Measurements from ENCODE around the gene HNRNPUL1.
A peak's percentile ranks its signal among the peaks of the same experiment; 100 is the strongest.

The HNRNPUL1 gene

GRCh38 chr19:41323430-41324125, 59.4 kb downstream of the HNRNPUL1 start:
- Histone ChIP-seq H4K91ac (ENCODE audit: low read depth, low read length, poor library complexity) (no peak overlapping the region), H2BK12ac (ENCODE audit: low read length) (no peak overlapping the region), H2AK5ac (ENCODE audit: low read depth, low read length) (no peak overlapping the region), H3K4me3 (ENCODE audit: low read length in 2 of 2) (no peak overlapping the region), H3K79me1 (ENCODE audit: low read depth, low read length) (peaks cover 2% of the 10 kb centered on the region), H3K9ac (ENCODE audit: low read depth, low read length, poor library complexity) (no peak overlapping the region), H3K18ac (ENCODE audit: low read length) (no peak overlapping the region), H2BK15ac (ENCODE audit: low read length) (no peak overlapping the region), H2BK120ac (ENCODE audit: low read depth, low read length) (no peak overlapping the region), H3K14ac (ENCODE audit: low read length) (peak overlapping the region; percentile 41), H2BK5ac (ENCODE audit: low read length) (no peak overlapping the region), H3K4me1 (ENCODE audit: control insufficient read depth in 2 of 2, insufficient read depth in 1 of 2, low read depth in 1 of 2, low read length in 2 of 2) (peaks cover 30 to 36% of the 10 kb centered on the region in 2 donors), H4K8ac (ENCODE audit: low read depth, low read length) (no peak overlapping the region), H2AFZ (ENCODE audit: low read length) (no peak overlapping the region), H3K36me3 (replicated peaks in 1 of 2; ENCODE audit: control insufficient read depth in 2 of 2, insufficient read depth in 2 of 2, low read length in 2 of 2) (peaks cover 19 to 50% of the 10 kb centered on the region in 2 donors), H3K23ac (ENCODE audit: low read depth, low read length, poor library complexity) (peak overlapping the region; percentile 56), H3K27me3 (ENCODE audit: control insufficient read depth in 3 of 3, insufficient read depth in 3 of 3, low read depth in 1 of 3, low read length in 3 of 3) (peaks cover 0 to 19% (median 0%) of the 10 kb centered on the region in 3 experiments), H3K4me2 (ENCODE audit: insufficient read depth, low read length, poor library complexity, severe bottlenecking) (no peak overlapping the region), H3K27ac (replicated peaks; ENCODE audit: low read length) (no peak overlapping the region), H3K4ac (ENCODE audit: low read length) (no peak overlapping the region), H3K9me3 (replicated peaks in 1 of 2; ENCODE audit: control insufficient read depth in 2 of 2, insufficient read depth in 1 of 2, low read depth in 1 of 2, low read length in 2 of 2) (no peaks in the 10 kb centered on the region)
- WGBS, 2 donors (ENCODE audit: extremely low coverage in 2 of 2, insufficient read length in 2 of 2, insufficient replicate concordance in 1 of 2), result no CpG with 5 or more reads among the region's 16 CpGs
- no peak for DNase-seq (ENCODE audit: low spot score)

- Histone ChIP-seq H2BK12ac (ENCODE audit: low read length) (no peak overlapping the region), H3K79me1 (ENCODE audit: low read depth, low read length) (peaks cover 2% of the 10 kb centered on the region)
Measured at GRCh38 chr19:41324231-41324702, 60.1 kb downstream of the HNRNPUL1 start.

GRCh38 chr19:41324921-41325639, 60.9 kb downstream of the HNRNPUL1 start:
- H3K4me2 ChIP-seq (ENCODE audit: insufficient read depth, low read length, poor library complexity, severe bottlenecking), result peak overlapping the region; percentile 62
- no peak overlapping the region for H3K4ac ChIP-seq (ENCODE audit: low read length)
- no peak for DNase-seq (ENCODE audit: low spot score)
- WGBS, 2 donors (ENCODE audit: extremely low coverage in 2 of 2, insufficient read length in 2 of 2, insufficient replicate concordance in 1 of 2), result no CpG with 5 or more reads among the region's 23 CpGs
- peak overlapping the region in 1 of 2 donors; percentile 58 for H3K4me3 ChIP-seq (ENCODE audit: low read length in 2 of 2)
- peaks cover 8 to 38% of the 10 kb centered on the region in 2 donors for H3K36me3 ChIP-seq (replicated peaks in 1 of 2; ENCODE audit: control insufficient read depth in 2 of 2, insufficient read depth in 2 of 2, low read length in 2 of 2)
- H2AK5ac ChIP-seq (ENCODE audit: low read depth, low read length), result no peak overlapping the region
- H2BK5ac ChIP-seq (ENCODE audit: low read length), result no peak overlapping the region
- no peak overlapping the region for H4K91ac ChIP-seq (ENCODE audit: low read depth, low read length, poor library complexity)
- no peak overlapping the region for H2BK15ac ChIP-seq (ENCODE audit: low read length)
- peak overlapping the region; percentile 13 for H3K27ac ChIP-seq (replicated peaks; ENCODE audit: low read length)
- peaks cover 2% of the 10 kb centered on the region for H3K79me1 ChIP-seq (ENCODE audit: low read depth, low read length)
- no peak overlapping the region for H3K14ac ChIP-seq (ENCODE audit: low read length)
- peaks cover 0 to 19% (median 0%) of the 10 kb centered on the region in 3 experiments for H3K27me3 ChIP-seq (ENCODE audit: control insufficient read depth in 3 of 3, insufficient read depth in 3 of 3, low read depth in 1 of 3, low read length in 3 of 3)
- no peak overlapping the region for H2BK120ac ChIP-seq (ENCODE audit: low read depth, low read length)
- H3K18ac ChIP-seq (ENCODE audit: low read length), result peak overlapping the region; percentile 61
- H2AFZ ChIP-seq (ENCODE audit: low read length), result peak overlapping the region; percentile 33
- H4K8ac ChIP-seq (ENCODE audit: low read depth, low read length), result no peak overlapping the region
- H3K4me1 ChIP-seq (ENCODE audit: control insufficient read depth in 2 of 2, insufficient read depth in 1 of 2, low read depth in 1 of 2, low read length in 2 of 2), result peaks cover 30 to 36% of the 10 kb centered on the region in 2 donors
- H3K9ac ChIP-seq (ENCODE audit: low read depth, low read length, poor library complexity), result peak overlapping the region; percentile 87
- H3K23ac ChIP-seq (ENCODE audit: low read depth, low read length, poor library complexity), result peak overlapping the region; percentile 0
- no peak overlapping the region for H2BK12ac ChIP-seq (ENCODE audit: low read length)
- no peaks in the 10 kb centered on the region for H3K9me3 ChIP-seq (replicated peaks in 1 of 2; ENCODE audit: control insufficient read depth in 2 of 2, insufficient read depth in 1 of 2, low read depth in 1 of 2, low read length in 2 of 2)

More at GRCh38 chr19:41324231-41324702, 60.1 kb downstream of the HNRNPUL1 start:
- Histone ChIP-seq H3K27ac (replicated peaks; ENCODE audit: low read length) (peak overlapping the region; percentile 3), H2BK5ac (ENCODE audit: low read length) (no peak overlapping the region), H3K27me3 (ENCODE audit: control insufficient read depth in 3 of 3, insufficient read depth in 3 of 3, low read depth in 1 of 3, low read length in 3 of 3) (peaks cover 0 to 19% (median 0%) of the 10 kb centered on the region in 3 experiments), H3K9me3 (replicated peaks in 1 of 2; ENCODE audit: control insufficient read depth in 2 of 2, insufficient read depth in 1 of 2, low read depth in 1 of 2, low read length in 2 of 2) (no peaks in the 10 kb centered on the region), H4K8ac (ENCODE audit: low read depth, low read length) (no peak overlapping the region), H2AK5ac (ENCODE audit: low read depth, low read length) (no peak overlapping the region), H3K9ac (ENCODE audit: low read depth, low read length, poor library complexity) (no peak overlapping the region), H3K23ac (ENCODE audit: low read depth, low read length, poor library complexity) (no peak overlapping the region), H2BK120ac (ENCODE audit: low read depth, low read length) (no peak overlapping the region), H2BK15ac (ENCODE audit: low read length) (no peak overlapping the region), H3K18ac (ENCODE audit: low read length) (no peak overlapping the region), H4K91ac (ENCODE audit: low read depth, low read length, poor library complexity) (no peak overlapping the region), H3K4me1 (ENCODE audit: control insufficient read depth in 2 of 2, insufficient read depth in 1 of 2, low read depth in 1 of 2, low read length in 2 of 2) (peaks cover 30 to 36% of the 10 kb centered on the region in 2 donors), H3K4ac (ENCODE audit: low read length) (no peak overlapping the region), H3K36me3 (replicated peaks in 1 of 2; ENCODE audit: control insufficient read depth in 2 of 2, insufficient read depth in 2 of 2, low read length in 2 of 2) (peaks cover 12 to 46% of the 10 kb centered on the region in 2 donors), H3K14ac (ENCODE audit: low read length) (no peak overlapping the region), H2AFZ (ENCODE audit: low read length) (no peak overlapping the region), H3K4me3 (ENCODE audit: low read length in 2 of 2) (peak overlapping the region in 1 of 2 donors; percentile 5), H3K4me2 (ENCODE audit: insufficient read depth, low read length, poor library complexity, severe bottlenecking) (no peak overlapping the region)
- no CpG with 5 or more reads among the region's 7 CpGs for WGBS, 2 donors (ENCODE audit: extremely low coverage in 2 of 2, insufficient read length in 2 of 2, insufficient replicate concordance in 1 of 2)
- no peak for DNase-seq (ENCODE audit: low spot score)

GRCh38 chr19:41325640-41325946, 61.4 kb downstream of the HNRNPUL1 start:
- Histone ChIP-seq H3K4me2 (ENCODE audit: insufficient read depth, low read length, poor library complexity, severe bottlenecking) (peak overlapping the region; percentile 62), H3K9me3 (replicated peaks in 1 of 2; ENCODE audit: control insufficient read depth in 2 of 2, insufficient read depth in 1 of 2, low read depth in 1 of 2, low read length in 2 of 2) (no peaks in the 10 kb centered on the region), H3K4me1 (ENCODE audit: control insufficient read depth in 2 of 2, insufficient read depth in 1 of 2, low read depth in 1 of 2, low read length in 2 of 2) (peaks cover 30 to 36% of the 10 kb centered on the region in 2 donors), H2BK12ac (ENCODE audit: low read length) (no peak overlapping the region), H3K27me3 (ENCODE audit: control insufficient read depth in 3 of 3, insufficient read depth in 3 of 3, low read depth in 1 of 3, low read length in 3 of 3) (peaks cover 0 to 22% (median 0%) of the 10 kb centered on the region in 3 experiments), H2AFZ (ENCODE audit: low read length) (peak overlapping the region; percentile 33), H3K79me1 (ENCODE audit: low read depth, low read length) (peaks cover 2% of the 10 kb centered on the region), H3K14ac (ENCODE audit: low read length) (peak overlapping the region; percentile 65), H3K27ac (replicated peaks; ENCODE audit: low read length) (no peak overlapping the region), H3K4me3 (ENCODE audit: low read length in 2 of 2) (no peak overlapping the region), H2AK5ac (ENCODE audit: low read depth, low read length) (peak overlapping the region; percentile 70), H3K4ac (ENCODE audit: low read length) (no peak overlapping the region), H4K8ac (ENCODE audit: low read depth, low read length) (no peak overlapping the region), H2BK5ac (ENCODE audit: low read length) (no peak overlapping the region), H3K9ac (ENCODE audit: low read depth, low read length, poor library complexity) (peak overlapping the region; percentile 68), H2BK120ac (ENCODE audit: low read depth, low read length) (no peak overlapping the region), H3K36me3 (replicated peaks in 1 of 2; ENCODE audit: control insufficient read depth in 2 of 2, insufficient read depth in 2 of 2, low read length in 2 of 2) (peaks cover 7 to 33% of the 10 kb centered on the region in 2 donors), H4K91ac (ENCODE audit: low read depth, low read length, poor library complexity) (no peak overlapping the region), H3K23ac (ENCODE audit: low read depth, low read length, poor library complexity) (peak overlapping the region; percentile 0), H3K18ac (ENCODE audit: low read length) (peak overlapping the region; percentile 83), H2BK15ac (ENCODE audit: low read length) (peak overlapping the region; percentile 50)
- WGBS, 2 donors (ENCODE audit: extremely low coverage in 2 of 2, insufficient read length in 2 of 2, insufficient replicate concordance in 1 of 2), result no CpG with 5 or more reads among the region's 10 CpGs
- DNase-seq (ENCODE audit: low spot score), result no peak

Data from neuronal stem cell (in vitro differentiated cells).